Liver (tissue), 3 donors: ENCODE results near the gene SPANXN5.

Source experiments
- ATF3 ChIP-seq: IDR thresholded peaks from 2 replicates; pipeline ENCODE4 v1.6.1; 2016; ENCODE audit warnings: antibody characterized with exemption
- CTCF ChIP-seq: fragments of 150-350 bp; IDR thresholded peaks from 2 replicates; pipeline ENCODE4 v1.5.1; 2017; ENCODE audit warnings: improper control_type of control experiment, low read depth, low read length; ENCODE audit not compliant: missing input control
- EGR1 ChIP-seq, 2 donors: IDR thresholded peaks; 2 replicates each; pipeline ENCODE4 v1.6.1; 2016 to 2018; ENCODE audit warnings: antibody characterized with exemption in 2 of 2, low read depth in 2 of 2
- FOXA1 ChIP-seq: IDR thresholded peaks from 2 replicates; pipeline ENCODE4 v1.6.1; 2016; ENCODE audit warnings: antibody characterized with exemption
- HNF4A ChIP-seq, 2 donors: conservative IDR thresholded peaks; 2 replicates each; pipeline ENCODE4 v1.6.1; 2016; ENCODE audit warnings: antibody characterized with exemption in 2 of 2, mild to moderate bottlenecking in 2 of 2
- JUND ChIP-seq, 2 donors: IDR thresholded peaks; 2 replicates each; pipeline ENCODE4 v1.6.1; 2016; ENCODE audit warnings: antibody characterized with exemption in 2 of 2
- RAD21 ChIP-seq, 2 donors: IDR thresholded peaks; 2 replicates each; pipeline ENCODE4 v1.6.1; 2016; ENCODE audit warnings: antibody characterized with exemption in 2 of 2, mild to moderate bottlenecking in 2 of 2
- REST ChIP-seq: IDR thresholded peaks from 2 replicates; pipeline ENCODE4 v1.6.1; 2016; ENCODE audit warnings: antibody characterized with exemption, mild to moderate bottlenecking
- SP1 ChIP-seq: IDR thresholded peaks from 2 replicates; pipeline ENCODE4 v1.6.1; 2018; ENCODE audit warnings: antibody characterized with exemption, mild to moderate bottlenecking
- TAF1 ChIP-seq: conservative IDR thresholded peaks from 2 replicates; pipeline ENCODE4 v1.6.1; 2016; ENCODE audit warnings: antibody characterized with exemption, mild to moderate bottlenecking
- YY1 ChIP-seq: IDR thresholded peaks from 2 replicates; pipeline ENCODE4 v1.6.1; 2016; ENCODE audit warnings: antibody characterized with exemption, mild to moderate bottlenecking
- ZBTB33 ChIP-seq: IDR thresholded peaks from 2 replicates; pipeline ENCODE4 v1.6.1; 2016; ENCODE audit warnings: antibody characterized with exemption
- donor health status: healthy.
- donor health status: healthy.

- TF ChIP-seq CTCF = no peak
- TF ChIP-seq JUND (IDR thresholded peaks at IDR 0.05) = no peak
- no peak for TF ChIP-seq EGR1 (IDR thresholded peaks at IDR 0.05; ENCODE audit: low read depth in 2 of 2)
- no peak for TF ChIP-seq RAD21 (IDR thresholded peaks at IDR 0.05)
- TF ChIP-seq ATF3 = no peak
- no peak for TF ChIP-seq HNF4A (conservative IDR thresholded peaks at IDR 0.05)
- no peak for TF ChIP-seq REST
- TF ChIP-seq FOXA1 = no peak
- TF ChIP-seq YY1 = no peak
- no peak for TF ChIP-seq ZBTB33
- no peak for TF ChIP-seq SP1
- no peak for TF ChIP-seq TAF1
Observed at GRCh38 chrX:52839137-52839536, 41.9 kb upstream of the SPANXN5 start.
